ENCODE measurements around the gene RASSF4.

RASSF4 gene

DNA sequence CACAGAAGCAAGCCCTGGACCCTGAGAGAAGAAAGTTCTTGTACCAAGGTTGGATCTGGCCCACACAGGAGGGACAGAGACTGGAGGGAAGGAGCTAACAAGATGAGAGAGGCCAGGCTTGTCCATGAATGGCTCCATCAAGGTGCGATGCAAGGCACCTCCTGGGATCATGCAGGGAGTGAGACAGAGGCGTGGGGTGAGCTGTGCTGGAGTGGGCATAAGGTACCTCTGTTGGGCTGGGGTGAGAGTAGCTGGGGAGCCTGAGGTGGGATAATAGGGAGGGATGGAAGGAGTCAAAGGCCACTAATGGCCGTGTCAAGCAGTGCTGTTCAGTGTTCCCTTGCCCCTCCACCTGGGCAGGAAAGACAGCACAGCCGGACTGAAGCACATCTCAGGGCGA is 38.5 kb upstream of the RASSF4 start:
- Histone ChIP-seq H3K4me2 (ENCODE audit: insufficient read depth, low read length) (no peak overlapping the region), H4K20me1 (ENCODE audit: insufficient read depth, low read length) (no peaks in the 10 kb centered on the region), H2AFZ (ENCODE audit: low read depth, low read length) (no peak overlapping the region), H3K9ac (ENCODE audit: low read depth, low read length) (no peak overlapping the region), H3K27me3 (ENCODE audit: insufficient read depth, low read length, poor library complexity) (no peaks in the 10 kb centered on the region), H3K4me1 (ENCODE audit: insufficient read depth, low read length) (no peaks in the 10 kb centered on the region), H3K27ac (ENCODE audit: low read length) (no peak overlapping the region), H3K79me2 (ENCODE audit: insufficient read depth, low read length) (no peaks in the 10 kb centered on the region), H3K9me3 (ENCODE audit: insufficient read depth, low read length, severe bottlenecking) (peaks cover 2% of the 10 kb centered on the region), H3K36me3 (ENCODE audit: insufficient read depth, low read length) (no peaks in the 10 kb centered on the region), H3K4me3 (ENCODE audit: low read depth in 1 of 2, low read length in 2 of 2) (no peak overlapping the region)
- ATAC-seq (ENCODE audit: insufficient read depth, low read depth) (no peak), DNase-seq (no peak)
- TF ChIP-seq, protein P1, sequence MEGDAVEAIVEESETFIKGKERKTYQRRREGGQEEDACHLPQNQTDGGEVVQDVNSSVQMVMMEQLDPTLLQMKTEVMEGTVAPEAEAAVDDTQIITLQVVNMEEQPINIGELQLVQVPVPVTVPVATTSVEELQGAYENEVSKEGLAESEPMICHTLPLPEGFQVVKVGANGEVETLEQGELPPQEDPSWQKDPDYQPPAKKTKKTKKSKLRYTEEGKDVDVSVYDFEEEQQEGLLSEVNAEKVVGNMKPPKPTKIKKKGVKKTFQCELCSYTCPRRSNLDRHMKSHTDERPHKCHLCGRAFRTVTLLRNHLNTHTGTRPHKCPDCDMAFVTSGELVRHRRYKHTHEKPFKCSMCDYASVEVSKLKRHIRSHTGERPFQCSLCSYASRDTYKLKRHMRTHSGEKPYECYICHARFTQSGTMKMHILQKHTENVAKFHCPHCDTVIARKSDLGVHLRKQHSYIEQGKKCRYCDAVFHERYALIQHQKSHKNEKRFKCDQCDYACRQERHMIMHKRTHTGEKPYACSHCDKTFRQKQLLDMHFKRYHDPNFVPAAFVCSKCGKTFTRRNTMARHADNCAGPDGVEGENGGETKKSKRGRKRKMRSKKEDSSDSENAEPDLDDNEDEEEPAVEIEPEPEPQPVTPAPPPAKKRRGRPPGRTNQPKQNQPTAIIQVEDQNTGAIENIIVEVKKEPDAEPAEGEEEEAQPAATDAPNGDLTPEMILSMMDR (IDR thresholded peaks at IDR 0.05; ENCODE audit: borderline replicate concordance, extremely low read depth, low read length, poor library complexity, severe bottlenecking) = no peak
- TF ChIP-seq EZH2 (IDR thresholded peaks at IDR 0.05; ENCODE audit: borderline replicate concordance, low read depth, low read length, severe bottlenecking) = no peak

DNA sequence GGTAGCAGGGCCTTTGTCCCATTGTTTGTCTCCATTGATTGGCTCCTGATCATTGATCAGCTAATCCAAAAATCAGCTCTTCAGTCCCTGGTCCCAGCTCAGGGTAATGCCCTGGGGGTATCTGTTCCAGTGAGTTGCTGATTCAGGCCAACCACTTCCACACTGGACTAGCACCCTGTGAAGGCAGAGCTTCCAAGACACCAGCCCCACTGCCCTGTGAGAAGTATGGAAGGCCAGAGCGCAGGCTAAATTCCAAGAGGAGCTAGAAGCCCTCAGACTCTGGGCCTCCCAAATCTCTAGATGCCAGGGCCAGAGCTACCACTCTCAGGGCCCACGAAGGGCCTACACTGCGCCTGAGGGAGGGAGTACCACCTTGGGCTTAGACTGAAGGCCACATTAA is 38.1 kb upstream of the RASSF4 start:
- Histone ChIP-seq H3K27ac (ENCODE audit: low read length) (no peak overlapping the region), H4K20me1 (ENCODE audit: insufficient read depth, low read length) (no peaks in the 10 kb centered on the region), H3K4me1 (ENCODE audit: insufficient read depth, low read length) (no peaks in the 10 kb centered on the region), H3K9ac (ENCODE audit: low read depth, low read length) (no peak overlapping the region), H3K27me3 (ENCODE audit: insufficient read depth, low read length, poor library complexity) (no peaks in the 10 kb centered on the region), H2AFZ (ENCODE audit: low read depth, low read length) (no peak overlapping the region), H3K9me3 (ENCODE audit: insufficient read depth, low read length, severe bottlenecking) (peaks cover 2% of the 10 kb centered on the region), H3K4me2 (ENCODE audit: insufficient read depth, low read length) (no peak overlapping the region), H3K36me3 (ENCODE audit: insufficient read depth, low read length) (no peaks in the 10 kb centered on the region), H3K79me2 (ENCODE audit: insufficient read depth, low read length) (no peaks in the 10 kb centered on the region), H3K4me3 (ENCODE audit: low read depth in 1 of 2, low read length in 2 of 2) (no peak overlapping the region)
- ATAC-seq (ENCODE audit: insufficient read depth, low read depth) = no peak
- TF ChIP-seq EZH2 (IDR thresholded peaks at IDR 0.05; ENCODE audit: borderline replicate concordance, low read depth, low read length, severe bottlenecking) = no peak
- TF ChIP-seq, protein P1 (IDR thresholded peaks at IDR 0.05; ENCODE audit: borderline replicate concordance, extremely low read depth, low read length, poor library complexity, severe bottlenecking) = no peak
- no peak for DNase-seq

DNA sequence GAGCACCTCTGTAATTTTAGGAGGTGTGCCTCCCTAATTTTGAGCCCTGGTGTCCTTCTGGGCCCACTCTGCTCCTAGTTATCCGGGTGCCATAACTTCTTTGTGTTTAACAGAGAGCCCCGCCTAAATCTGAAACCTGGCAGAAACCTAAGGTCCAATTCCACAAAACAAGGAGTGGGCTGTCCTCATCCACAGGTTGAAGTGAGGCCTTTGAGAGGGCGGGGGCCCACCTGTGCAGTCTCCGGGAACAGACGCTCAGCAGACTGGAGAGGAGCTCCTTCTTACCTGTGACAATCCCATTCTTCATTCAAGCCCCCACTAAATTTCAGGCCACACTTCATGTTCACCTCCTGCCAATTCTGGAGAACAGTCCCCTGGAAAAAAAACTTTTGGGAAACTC is 37.6 kb upstream of the RASSF4 start:
- no peak overlapping the region for H3K4me3 ChIP-seq (ENCODE audit: low read depth in 1 of 2, low read length in 2 of 2)
- H3K79me2 ChIP-seq (ENCODE audit: insufficient read depth, low read length) = no peaks in the 10 kb centered on the region
- no peak overlapping the region for H3K4me2 ChIP-seq (ENCODE audit: insufficient read depth, low read length)
- H3K9ac ChIP-seq (ENCODE audit: low read depth, low read length) = no peak overlapping the region
- H4K20me1 ChIP-seq (ENCODE audit: insufficient read depth, low read length) = no peaks in the 10 kb centered on the region
- H3K9me3 ChIP-seq (ENCODE audit: insufficient read depth, low read length, severe bottlenecking) = peaks cover 2% of the 10 kb centered on the region
- H3K27me3 ChIP-seq (ENCODE audit: insufficient read depth, low read length, poor library complexity) = no peaks in the 10 kb centered on the region
- no peak overlapping the region for H3K27ac ChIP-seq (ENCODE audit: low read length)
- no peaks in the 10 kb centered on the region for H3K4me1 ChIP-seq (ENCODE audit: insufficient read depth, low read length)
- TF ChIP-seq, protein P1 (IDR thresholded peaks at IDR 0.05; ENCODE audit: borderline replicate concordance, extremely low read depth, low read length, poor library complexity, severe bottlenecking) = no peak
- TF ChIP-seq EZH2 (IDR thresholded peaks at IDR 0.05; ENCODE audit: borderline replicate concordance, low read depth, low read length, severe bottlenecking) = no peak
- no peaks in the 10 kb centered on the region for H3K36me3 ChIP-seq (ENCODE audit: insufficient read depth, low read length)
- DNase-seq (no peak), ATAC-seq (ENCODE audit: insufficient read depth, low read depth) (no peak)
- no peak overlapping the region for H2AFZ ChIP-seq (ENCODE audit: low read depth, low read length)

Measured in DND-41 (cell line).